Peyer's patch (tissue), 4 donors: ENCODE measurements around the gene NLRP12. TPM values are rescaled to one million over a fixed set of nuclear protein-coding genes. Genes with fewer than 3 reads are reported as not detected.

Source experiments
- DNase-seq, 3 donors: peaks; one replicate each; pipeline ENCODE4 v3.0.0-alpha.2; 2017 to 2019
- H3K27ac ChIP-seq, 4 donors: fragments of 200-600 bp; sonication (generic); one replicate each; pipeline ENCODE4 v1.5.1; 2016 to 2019
- H3K27me3 ChIP-seq, 2 donors: fragments of 200-600 bp; sonication (generic); one replicate each; pipeline ENCODE4 v1.5.1; 2019
- H3K36me3 ChIP-seq, 3 donors: fragments of 200-600 bp; sonication (generic); one replicate each; pipeline ENCODE4 v1.5.1; 2016 to 2019
- H3K4me1 ChIP-seq, 4 donors: fragments of 200-600 bp; sonication (generic); one replicate each; pipeline ENCODE4 v1.5.1; 2016 to 2019
- H3K4me3 ChIP-seq, 4 donors: fragments of 200-600 bp; sonication (generic); 1 replicate in 3 of 4; 2 replicates in 1 of 4; pipeline ENCODE4 v1.5.1; 2016 to 2019; ENCODE audit warnings: mild to moderate bottlenecking in 1 of 4
- H3K9me3 ChIP-seq, 4 donors: fragments of 200-600 bp; sonication (generic); one replicate each; pipeline ENCODE4 v1.5.1; 2016 to 2019; ENCODE audit warnings: mild to moderate bottlenecking in 1 of 4
- POLR2A ChIP-seq, 2 donors: fragments of 450-650 bp; IDR thresholded peaks; one replicate each; pipeline ENCODE4 v1.5.1; 2017; ENCODE audit warnings: antibody characterized with exemption in 2 of 2, mild to moderate bottlenecking in 2 of 2, moderate library complexity in 2 of 2
- total RNA-seq, 4 donors: library from RNA; depleted of rRNA; stranded (reverse); fragments of >200 nt; gene quantifications; one replicate each; pipeline ENCODE4 v1.1.0, GENCODE V29; 2016
- TF ChIP-seq, protein P1 (sequence below), 6 experiments: fragments of 450-650 bp in 4 of 6; fragments of 200-600 bp in 2 of 6; sonication (generic) in 1 of 6; IDR thresholded peaks; one replicate each; pipeline ENCODE4 v1.5.1; 2017 to 2019; ENCODE audit warnings: antibody characterized with exemption in 6 of 6, mild to moderate bottlenecking in 3 of 6, moderate library complexity in 1 of 6

Gene NLRP12
- total RNA-seq, 4 donors from 2014 or later: 0.67 TPM; not detected in 3

DNA sequence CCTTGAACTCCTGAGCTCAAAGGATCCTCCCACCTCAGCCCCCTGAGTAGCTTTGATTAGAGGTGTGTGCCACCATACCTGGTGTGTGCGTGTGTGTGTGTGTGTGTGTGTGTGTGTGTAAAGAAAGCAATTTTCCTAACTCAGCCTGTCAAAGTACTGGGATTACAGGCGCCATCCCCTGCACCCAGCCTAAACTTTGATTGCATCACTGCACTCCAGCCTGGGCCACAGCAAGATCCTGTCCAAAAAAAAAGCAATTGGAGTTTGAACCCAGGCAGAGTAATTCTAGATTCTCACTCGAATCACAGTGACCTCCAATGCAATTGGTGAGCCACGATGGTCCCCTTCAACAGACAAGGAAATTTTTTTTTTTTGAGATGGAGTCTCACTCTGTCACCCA is 29.1 kb downstream of the NLRP12 start:
- TF ChIP-seq, protein P1, sequence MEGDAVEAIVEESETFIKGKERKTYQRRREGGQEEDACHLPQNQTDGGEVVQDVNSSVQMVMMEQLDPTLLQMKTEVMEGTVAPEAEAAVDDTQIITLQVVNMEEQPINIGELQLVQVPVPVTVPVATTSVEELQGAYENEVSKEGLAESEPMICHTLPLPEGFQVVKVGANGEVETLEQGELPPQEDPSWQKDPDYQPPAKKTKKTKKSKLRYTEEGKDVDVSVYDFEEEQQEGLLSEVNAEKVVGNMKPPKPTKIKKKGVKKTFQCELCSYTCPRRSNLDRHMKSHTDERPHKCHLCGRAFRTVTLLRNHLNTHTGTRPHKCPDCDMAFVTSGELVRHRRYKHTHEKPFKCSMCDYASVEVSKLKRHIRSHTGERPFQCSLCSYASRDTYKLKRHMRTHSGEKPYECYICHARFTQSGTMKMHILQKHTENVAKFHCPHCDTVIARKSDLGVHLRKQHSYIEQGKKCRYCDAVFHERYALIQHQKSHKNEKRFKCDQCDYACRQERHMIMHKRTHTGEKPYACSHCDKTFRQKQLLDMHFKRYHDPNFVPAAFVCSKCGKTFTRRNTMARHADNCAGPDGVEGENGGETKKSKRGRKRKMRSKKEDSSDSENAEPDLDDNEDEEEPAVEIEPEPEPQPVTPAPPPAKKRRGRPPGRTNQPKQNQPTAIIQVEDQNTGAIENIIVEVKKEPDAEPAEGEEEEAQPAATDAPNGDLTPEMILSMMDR (IDR thresholded peaks at IDR 0.05): no peak
- TF ChIP-seq POLR2A (IDR thresholded peaks at IDR 0.05): no peak
- H3K27me3 ChIP-seq: no peaks in the 10 kb centered on the region
- H3K4me1 ChIP-seq: no peaks in the 10 kb centered on the region
- H3K27ac ChIP-seq: no peak overlapping the region
- no peaks in the 10 kb centered on the region for H3K36me3 ChIP-seq
- H3K9me3 ChIP-seq: no peaks in the 10 kb centered on the region
- no peak for DNase-seq
- no peak overlapping the region for H3K4me3 ChIP-seq

DNA sequence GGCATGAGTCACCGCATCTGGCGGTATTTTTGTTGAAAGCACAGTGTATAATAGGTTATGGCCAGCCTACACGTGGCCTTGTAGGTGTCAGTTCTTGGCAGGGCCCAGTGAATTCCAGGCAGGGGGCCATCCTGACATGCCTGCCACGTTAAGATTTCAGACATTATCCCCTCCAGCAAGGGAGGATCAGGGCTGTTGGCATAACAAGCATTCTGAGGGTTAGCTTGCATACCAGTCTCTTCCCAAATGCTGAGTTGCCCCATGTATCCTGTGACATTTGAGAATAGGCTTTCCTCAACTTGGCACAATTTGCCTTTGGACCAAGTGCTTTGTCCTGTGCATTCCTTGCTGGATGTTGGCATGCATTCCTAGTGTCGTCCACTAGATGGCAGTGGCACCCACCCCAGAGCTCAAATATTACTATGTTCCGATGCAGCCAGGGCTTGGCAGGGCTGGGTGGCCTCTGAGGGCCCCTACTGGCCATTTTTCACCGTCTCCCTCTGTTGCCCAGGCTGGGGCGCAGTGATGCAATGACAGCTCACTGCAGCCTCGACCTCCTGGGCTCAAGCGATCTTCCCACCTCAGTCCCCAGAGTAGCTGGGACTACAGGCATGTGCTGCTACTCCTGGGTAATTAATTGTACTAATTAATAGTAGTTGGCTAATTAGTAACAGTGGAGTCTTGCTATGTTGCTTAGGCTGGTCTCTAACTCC is 31.2 kb downstream of the NLRP12 start:
- DNase-seq: peak; percentile 48 to 87 (median 77)
- H3K27me3 ChIP-seq: no peaks in the 10 kb centered on the region
- H3K36me3 ChIP-seq: no peaks in the 10 kb centered on the region
- no peak overlapping the region for H3K4me3 ChIP-seq
- H3K27ac ChIP-seq: no peak overlapping the region
- TF ChIP-seq, protein P1 (IDR thresholded peaks at IDR 0.05): peak; percentile 45 to 94 (median 90)
- TF ChIP-seq POLR2A (IDR thresholded peaks at IDR 0.05): no peak
- H3K9me3 ChIP-seq: no peaks in the 10 kb centered on the region
- no peaks in the 10 kb centered on the region for H3K4me1 ChIP-seq

DNA sequence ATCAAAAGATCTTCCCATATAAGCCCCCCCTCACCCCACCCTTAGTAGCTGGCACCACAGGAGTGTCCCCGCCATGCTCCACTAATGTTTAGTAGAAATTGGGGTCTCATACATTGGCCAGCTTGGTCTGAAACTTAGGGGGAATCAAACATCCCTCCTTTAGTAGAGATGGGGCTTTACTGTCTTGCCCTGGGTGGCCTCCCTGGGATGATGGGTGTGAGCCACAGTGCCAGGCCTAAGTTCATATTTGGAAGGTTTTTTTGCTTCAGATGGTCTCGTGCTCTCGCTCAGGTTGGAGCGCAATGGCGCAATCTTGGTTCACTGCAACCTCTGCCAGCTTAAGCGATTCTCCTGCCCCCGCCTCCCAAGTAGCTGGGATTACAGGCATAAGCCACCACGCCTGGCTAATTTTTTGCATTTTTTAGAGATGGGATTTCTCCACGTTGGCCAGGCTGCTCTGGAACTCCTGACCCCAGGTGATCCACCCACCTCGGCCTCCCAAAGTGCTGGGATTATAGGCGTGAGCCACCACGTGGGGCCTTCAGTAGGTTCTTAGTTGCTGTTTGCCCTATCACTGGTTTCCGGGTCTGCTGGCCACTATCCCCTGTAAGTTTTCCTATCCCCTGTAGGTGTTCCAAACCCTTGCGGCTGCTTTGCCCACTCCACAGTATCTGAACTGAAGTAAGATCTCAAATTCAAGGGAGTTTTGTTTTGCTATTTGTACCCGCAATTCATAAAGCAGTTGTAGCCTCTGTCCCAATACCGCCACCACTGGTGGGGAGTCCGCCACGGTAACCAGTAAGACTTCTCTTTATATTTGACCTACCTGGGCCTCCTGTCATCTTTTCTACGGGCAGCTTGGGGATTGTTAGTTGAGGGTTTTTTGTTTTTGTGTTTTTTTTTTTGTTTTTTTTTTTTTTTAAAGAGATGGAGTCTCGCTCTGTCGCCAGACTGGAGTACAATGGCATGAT is 34.1 kb downstream of the NLRP12 start:
- H3K4me1 ChIP-seq: no peaks in the 10 kb centered on the region
- H3K27me3 ChIP-seq: no peaks in the 10 kb centered on the region
- no peak overlapping the region for H3K27ac ChIP-seq
- no peak overlapping the region for H3K4me3 ChIP-seq
- H3K9me3 ChIP-seq: no peaks in the 10 kb centered on the region
- TF ChIP-seq, protein P1 (IDR thresholded peaks at IDR 0.05): no peak
- TF ChIP-seq POLR2A (IDR thresholded peaks at IDR 0.05): no peak
- H3K36me3 ChIP-seq: no peaks in the 10 kb centered on the region
- DNase-seq: no peak

DNA sequence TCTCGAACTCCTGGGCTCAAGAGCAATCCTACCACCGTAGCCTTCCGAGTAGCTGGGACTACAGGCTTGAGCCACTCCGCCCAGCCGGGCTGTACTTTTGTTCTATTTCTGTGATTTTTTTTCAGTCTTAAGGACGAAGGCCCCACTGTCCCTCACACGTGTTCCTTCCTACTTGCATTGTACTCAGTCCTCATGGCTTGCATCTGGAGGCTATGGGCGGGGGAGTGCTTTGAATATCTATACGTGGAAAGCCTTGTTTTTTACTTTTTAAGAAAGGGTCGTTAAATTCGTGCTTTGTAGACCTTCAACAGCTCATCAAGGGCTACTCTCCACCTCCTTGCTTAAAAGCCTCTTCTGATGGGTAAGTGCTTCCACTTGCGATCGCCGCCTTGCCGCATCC is 36.8 kb downstream of the NLRP12 start:
- no peak for DNase-seq
- H3K4me1 ChIP-seq: no peaks in the 10 kb centered on the region
- H3K27ac ChIP-seq: no peak overlapping the region
- no peaks in the 10 kb centered on the region for H3K36me3 ChIP-seq
- TF ChIP-seq POLR2A (IDR thresholded peaks at IDR 0.05): no peak
- TF ChIP-seq, protein P1 (IDR thresholded peaks at IDR 0.05): no peak
- no peaks in the 10 kb centered on the region for H3K9me3 ChIP-seq
- no peak overlapping the region for H3K4me3 ChIP-seq
- H3K27me3 ChIP-seq: no peaks in the 10 kb centered on the region

DNA sequence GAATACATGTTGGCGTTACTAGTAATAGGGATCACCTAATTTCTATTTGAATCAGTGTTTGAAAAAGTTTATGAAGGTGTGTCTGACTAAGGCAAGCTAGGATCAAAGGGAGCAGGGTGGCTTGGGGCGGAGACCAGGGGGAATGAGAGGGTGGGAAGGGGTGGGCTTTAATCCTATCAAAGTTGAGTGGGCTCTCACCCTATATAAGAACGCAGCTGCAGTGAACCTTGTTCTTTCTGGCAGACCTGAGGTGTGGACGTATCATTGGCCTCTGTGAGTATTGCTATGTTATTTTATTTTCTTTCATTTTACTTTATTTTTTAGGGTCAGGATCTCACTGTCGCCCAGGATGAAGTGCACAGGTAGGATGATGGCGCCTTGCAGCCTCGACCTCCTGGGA is 37.4 kb downstream of the NLRP12 start:
- Histone ChIP-seq H3K36me3 (no peaks in the 10 kb centered on the region), H3K27me3 (no peaks in the 10 kb centered on the region), H3K4me3 (no peak overlapping the region), H3K27ac (no peak overlapping the region), H3K4me1 (no peaks in the 10 kb centered on the region), H3K9me3 (no peaks in the 10 kb centered on the region)
- TF ChIP-seq POLR2A (IDR thresholded peaks at IDR 0.05): no peak
- TF ChIP-seq, protein P1 (IDR thresholded peaks at IDR 0.05): no peak
- DNase-seq: no peak
